ENCODE data around the gene WDR33. TPM values are rescaled to one million over a fixed set of nuclear protein-coding genes. Genes with fewer than 3 reads are reported as not detected.

The WDR33 gene
- total RNA-seq, 1 experiment from 2014 or later, result 25.3 TPM

GRCh38 chr2:127695491-127696472 is 115.2 kb downstream of the WDR33 start:
- DNase-seq (ENCODE audit: low read depth), result peak; percentile 71

- DNase-seq (ENCODE audit: low read depth), result no peak
These were observed 116.0 kb downstream of the WDR33 start for GRCh38 chr2:127694986-127695385.

GRCh38 chr2:127690696-127691095 is 120.3 kb downstream of the WDR33 start:
- no peak for DNase-seq (ENCODE audit: low read depth)

- no peak for DNase-seq (ENCODE audit: low read depth)
These were observed 122.6 kb downstream of the WDR33 start for GRCh38 chr2:127688405-127688804.

GRCh38 chr2:127685410-127686080 is 125.4 kb downstream of the WDR33 start:
- no peak for DNase-seq (ENCODE audit: low read depth)

GRCh38 chr2:127683757-127684156 is 127.2 kb downstream of the WDR33 start:
- DNase-seq (ENCODE audit: low read depth), result peak; percentile 70

GRCh38 chr2:127683056-127683455 is 127.9 kb downstream of the WDR33 start:
- no peak for DNase-seq (ENCODE audit: low read depth)

- DNase-seq (ENCODE audit: low read depth), result no peak
These were observed 128.8 kb downstream of the WDR33 start for GRCh38 chr2:127681976-127682857.

- DNase-seq (ENCODE audit: low read depth), result peak; percentile 31
These were observed 129.6 kb downstream of the WDR33 start for GRCh38 chr2:127681288-127681804.

- no peak for DNase-seq (ENCODE audit: low read depth)
These were observed 130.2 kb downstream of the WDR33 start for GRCh38 chr2:127680706-127681287.

- no peak for DNase-seq (ENCODE audit: low read depth)
These were observed 131.2 kb downstream of the WDR33 start for GRCh38 chr2:127679680-127680361.

- DNase-seq (ENCODE audit: low read depth), result no peak
These were observed 132.0 kb downstream of the WDR33 start for GRCh38 chr2:127678991-127679390.

GRCh38 chr2:127678531-127678930 is 132.4 kb downstream of the WDR33 start:
- no peak for DNase-seq (ENCODE audit: low read depth)

- DNase-seq (ENCODE audit: low read depth), result no peak
These were observed 134.1 kb downstream of the WDR33 start for GRCh38 chr2:127676906-127677305.

- DNase-seq (ENCODE audit: low read depth), result peak; percentile 41
These were observed 135.4 kb downstream of the WDR33 start, which contains the start of gene LIMS2 for GRCh38 chr2:127675331-127676261. Gene LIMS2, minus strand, starts transcription at chr2:127675530. Its CDS starts 506 bp downstream, at chr2:127675024.

GRCh38 chr2:127674241-127675209 is 136.4 kb downstream of the WDR33 start:
- no peak for DNase-seq (ENCODE audit: low read depth)

GRCh38 chr2:127673291-127674069 is 137.5 kb downstream of the WDR33 start:
- no peak for DNase-seq (ENCODE audit: low read depth)

Measured in LHCN-M2 (cell line).